HCT116 (cell line): ENCODE results near the gene CARD10.

Experiments used
- CEBPB ChIP-seq: IDR thresholded peaks from 2 replicates; pipeline ENCODE4 v1.6.1; 2012; ENCODE audit warnings: low read depth
- CTCF ChIP-seq, 3 experiments: fragments of 200-600 bp in 1 of 3; sonication (generic) in 1 of 3; IDR thresholded peaks in 2 of 3; conservative IDR thresholded peaks in 1 of 3; 2 replicates each; pipeline ENCODE4 v1.5.1; 2012 to 2017; ENCODE audit warnings: low read depth in 2 of 3, low read length in 2 of 3, antibody characterized with exemption in 1 of 3, borderline replicate concordance in 1 of 3, control low read depth in 1 of 3, mild to moderate bottlenecking in 1 of 3, mixed read lengths in 1 of 3, mixed run types in 1 of 3, moderate library complexity in 1 of 3; ENCODE audit not compliant: insufficient read depth in 1 of 3
- EGR1 ChIP-seq: IDR thresholded peaks from 2 replicates; pipeline ENCODE4 v1.6.1; 2012; ENCODE audit warnings: low read depth
- ELF1 ChIP-seq: IDR thresholded peaks from 2 replicates; pipeline ENCODE4 v1.6.1; 2012; ENCODE audit warnings: low read depth, borderline replicate concordance
- EZH2 ChIP-seq: fragments of 200-600 bp; sonication (generic); IDR thresholded peaks from 2 replicates; pipeline ENCODE4 v1.6.1; 2017; ENCODE audit warnings: antibody characterized with exemption, mixed run types
- EZH2phosphoT487 ChIP-seq: fragments of 200-600 bp; IDR thresholded peaks from 2 replicates; pipeline ENCODE4 v1.6.1; 2018; ENCODE audit warnings: antibody characterized with exemption, borderline replicate concordance
- MAX ChIP-seq: IDR thresholded peaks from 2 replicates; pipeline ENCODE4 v1.6.1; 2012
- POLR2A ChIP-seq: IDR thresholded peaks from 2 replicates; pipeline ENCODE4 v1.7.0; 2011; ENCODE audit warnings: borderline replicate concordance; ENCODE audit not compliant: insufficient read depth, insufficient read length; ENCODE audit errors: extremely low read depth
- REST ChIP-seq: IDR thresholded peaks from 2 replicates; pipeline ENCODE4 v1.6.1; 2012; ENCODE audit warnings: low read depth
- SIN3A ChIP-seq: IDR thresholded peaks from 2 replicates; pipeline ENCODE4 v1.6.1; 2012; ENCODE audit warnings: low read depth
- SP1 ChIP-seq: IDR thresholded peaks from 2 replicates; pipeline ENCODE4 v1.6.1; 2012; ENCODE audit warnings: low read depth
- YY1 ChIP-seq: IDR thresholded peaks from 2 replicates; pipeline ENCODE4 v1.6.1; 2011; ENCODE audit warnings: low read length, low read depth, moderate library complexity, mild to moderate bottlenecking; ENCODE audit not compliant: insufficient replicate concordance; ENCODE audit errors: extremely low read depth
- ZFX ChIP-seq: fragments of 450-650 bp; IDR thresholded peaks from 2 replicates; pipeline ENCODE4 v1.6.1; 2017
- ZNF274 ChIP-seq: fragments of 200-500 bp; sonication (Bioruptor generic); IDR thresholded peaks from 2 replicates; pipeline ENCODE4 v1.6.1; 2014; ENCODE audit warnings: mild to moderate bottlenecking, low read depth, low read length, inconsistent platforms

GRCh38 chr22:37461961-37462360 lies 57.3 kb downstream of the CARD10 start:
- TF ChIP-seq CTCF (IDR thresholded peaks at IDR 0.05 in 2 of 3, conservative IDR thresholded peaks at IDR 0.05 in 1 of 3; ENCODE audit: borderline replicate concordance in 1 of 3, insufficient read depth in 1 of 3, low read depth in 2 of 3, low read length in 2 of 3) (no peak), EZH2phosphoT487 (no peak), POLR2A (no peak), MAX (no peak), SIN3A (no peak), REST (no peak), EGR1 (no peak), CEBPB (no peak), EZH2 (no peak), SP1 (no peak), YY1 (no peak), ZFX (no peak), ELF1 (no peak), ZNF274 (no peak)
